Melanocyte of skin (primary cell): ENCODE data around the gene SAPCD2. TPM values are rescaled to one million over a fixed set of nuclear protein-coding genes. Genes with fewer than 3 reads are reported as not detected.

Source experiments
- small RNA-seq, 2 donors: library from RNA; depleted of rRNA; stranded (forward); fragments of <200 nt; gene quantifications; one replicate each; pipeline ENCODE3, GENCODE V24; 2012
- total RNA-seq, 2 donors: library from RNA; depleted of rRNA; stranded (reverse); fragments of >200 nt; gene quantifications; 2 replicates each; pipeline ENCODE4 v1.2.3, GENCODE V29; 2012

SAPCD2 gene
- 10 to 100 TPM in 1 of 2 donors, 1 to 10 TPM in 1; 5.5 to 12.0 TPM for total RNA-seq

GRCh38 chr9:137070201-137070905 lies at the start of gene SAPCD2:
Gene SAPCD2 (minus strand): TSS chr9:137070557. CDS start chr9:137070460, 97 bp downstream.

GRCh38 chr9:137114613-137115393 lies 44.4 kb upstream of the SAPCD2 start, which contains the start of gene DPP7:
Gene DPP7 (minus strand): TSS chr9:137114733. CDS start chr9:137114713, 20 bp downstream.

GRCh38 chr9:137086531-137087408 lies 16.4 kb upstream of the SAPCD2 start, which contains the start of gene MAN1B1:
Gene MAN1B1 (plus strand): TSS chr9:137086985. CDS start chr9:137087000, 15 bp downstream.

GRCh38 chr9:137077010-137077747 lies 6.8 kb upstream of the SAPCD2 start, which contains the start of gene UAP1L1:
Gene UAP1L1 (plus strand): TSS chr9:137077517. CDS start chr9:137077533, 16 bp downstream.

GRCh38 chr9:137053944-137054931 lies 16.1 kb downstream of the SAPCD2 start, which contains the start of gene ENTPD2:
Gene ENTPD2 (minus strand): TSS chr9:137054061. CDS start chr9:137053997, 64 bp downstream.

GRCh38 chr9:137046088-137046787 lies 24.1 kb downstream of the SAPCD2 start, which contains the start of gene NPDC1:
Gene NPDC1 (minus strand): TSS chr9:137046177. CDS start chr9:137045989, 188 bp downstream.

GRCh38 chr9:137031904-137032640 lies 38.3 kb downstream of the SAPCD2 start, which contains the start of gene FUT7:
Gene FUT7 (minus strand): TSS chr9:137032088. CDS start chr9:137031991, 97 bp downstream.

GRCh38 chr9:137027369-137028262 lies 42.7 kb downstream of the SAPCD2 start, which contains the start of gene ABCA2:
Gene ABCA2 (minus strand): TSS chr9:137028237. CDS start chr9:137028140, 97 bp downstream.

Small RNA genes within 50 kb of the gene (small RNA-seq; reads per million reads assigned to genes)
- gene RF00153: 0 reads per million in 2 donors

Other genes with a start within 250 kb of the SAPCD2 start
- under 1 TPM; 0.33 to 0.34 TPM for gene AJM1, start 228.1 kb downstream of the SAPCD2 start, total RNA-seq
- gene PHPT1, start 221.1 kb downstream of the SAPCD2 start, total RNA-seq: 10 to 100 TPM; 40.0 to 51.6 TPM
- gene MAMDC4, start 218.2 kb downstream of the SAPCD2 start, total RNA-seq: under 1 TPM; 0.67 to 0.69 TPM
- gene EDF1, start 204.2 kb downstream of the SAPCD2 start, total RNA-seq: 100 to 1,000 TPM; 181 to 217 TPM
- gene TRAF2, start 184.0 kb downstream of the SAPCD2 start, total RNA-seq: 10 to 100 TPM; 18.9 to 27.3 TPM
- 100 to 1,000 TPM; 140 to 142 TPM for gene FBXW5, start 125.8 kb downstream of the SAPCD2 start, total RNA-seq
- gene C8G, start 125.3 kb downstream of the SAPCD2 start, total RNA-seq: under 1 TPM in 1 of 2 donors, not detected in 1; under 0.01 TPM
- gene LCN12, start 118.3 kb downstream of the SAPCD2 start, total RNA-seq: not detected
- gene PTGDS, start 93.1 kb downstream of the SAPCD2 start, total RNA-seq: not detected
- gene LCNL1, start 87.6 kb downstream of the SAPCD2 start, total RNA-seq: not detected
- gene PAXX, start 78.1 kb downstream of the SAPCD2 start, total RNA-seq: 10 to 100 TPM; 15.1 to 20.6 TPM
- not detected for gene CLIC3, start 74.0 kb downstream of the SAPCD2 start, total RNA-seq
- 10 to 100 TPM in 1 of 2 donors, 1 to 10 TPM in 1; 6.0 to 15.5 TPM for gene ABCA2, start 42.3 kb downstream of the SAPCD2 start, total RNA-seq
- gene FUT7, start 38.5 kb downstream of the SAPCD2 start, total RNA-seq: not detected
- 1 to 10 TPM; 4.8 to 5.7 TPM for gene NPDC1, start 24.4 kb downstream of the SAPCD2 start, total RNA-seq
- gene ENTPD2, start 16.5 kb downstream of the SAPCD2 start, total RNA-seq: not detected
- gene UAP1L1, start 7.0 kb upstream of the SAPCD2 start, total RNA-seq: 10 to 100 TPM; 27.0 to 34.4 TPM
- gene MAN1B1, start 16.4 kb upstream of the SAPCD2 start, total RNA-seq: 10 to 100 TPM; 44.3 to 55.7 TPM
- 100 to 1,000 TPM in 1 of 2 donors, 10 to 100 TPM in 1; 90.9 to 110 TPM for gene DPP7, start 44.2 kb upstream of the SAPCD2 start, total RNA-seq
- not detected for gene GRIN1, start 68.6 kb upstream of the SAPCD2 start, total RNA-seq
- not detected for gene LRRC26, start 99.5 kb upstream of the SAPCD2 start, total RNA-seq
- gene TMEM210, start 101.5 kb upstream of the SAPCD2 start, total RNA-seq: not detected
- 10 to 100 TPM; 20.6 to 25.6 TPM for gene ANAPC2, start 118.0 kb upstream of the SAPCD2 start, total RNA-seq
- 100 to 1,000 TPM in 1 of 2 donors, 10 to 100 TPM in 1; 70.2 to 109 TPM for gene SSNA1, start 118.1 kb upstream of the SAPCD2 start, total RNA-seq
- gene TPRN, start 130.2 kb upstream of the SAPCD2 start, total RNA-seq: 10 to 100 TPM in 1 of 2 donors, 1 to 10 TPM in 1; 7.7 to 12.7 TPM
- gene TMEM203, start 135.1 kb upstream of the SAPCD2 start, total RNA-seq: 10 to 100 TPM; 34.1 to 43.6 TPM
- gene NDOR1, start 135.1 kb upstream of the SAPCD2 start, total RNA-seq: 10 to 100 TPM; 12.4 to 16.0 TPM
- gene RNF208, start 151.7 kb upstream of the SAPCD2 start, total RNA-seq: not detected
- gene CYSRT1, start 154.6 kb upstream of the SAPCD2 start, total RNA-seq: under 1 TPM; 0.67 to 0.69 TPM
- gene RNF224, start 156.9 kb upstream of the SAPCD2 start, total RNA-seq: under 1 TPM in 1 of 2 donors, not detected in 1; under 0.01 TPM
- not detected for gene SLC34A3, start 160.3 kb upstream of the SAPCD2 start, total RNA-seq
- 100 to 1,000 TPM; 123 to 528 TPM for gene TUBB4B, start 170.7 kb upstream of the SAPCD2 start, total RNA-seq
- not detected for gene STPG3, start 180.7 kb upstream of the SAPCD2 start, total RNA-seq
- 10 to 100 TPM; 42.3 to 56.9 TPM for gene NELFB, start 184.8 kb upstream of the SAPCD2 start, total RNA-seq
- 10 to 100 TPM in 1 of 2 donors, 1 to 10 TPM in 1; 1.7 to 11.3 TPM for gene TOR4A, start 207.2 kb upstream of the SAPCD2 start, total RNA-seq
- under 1 TPM in 1 of 2 donors, not detected in 1; under 0.01 TPM for gene NRARP, start 231.7 kb upstream of the SAPCD2 start, total RNA-seq